Islet of Langerhans (tissue), 1 donor: ENCODE measurements around the gene FAM3D.

Source experiments
- FAIRE-seq: peaks from one replicate; lab custom pipeline; 2011; peaks lifted over from hg19 to GRCh38; lab: Jason Lieb, UNC

The FAM3D gene

DNA sequence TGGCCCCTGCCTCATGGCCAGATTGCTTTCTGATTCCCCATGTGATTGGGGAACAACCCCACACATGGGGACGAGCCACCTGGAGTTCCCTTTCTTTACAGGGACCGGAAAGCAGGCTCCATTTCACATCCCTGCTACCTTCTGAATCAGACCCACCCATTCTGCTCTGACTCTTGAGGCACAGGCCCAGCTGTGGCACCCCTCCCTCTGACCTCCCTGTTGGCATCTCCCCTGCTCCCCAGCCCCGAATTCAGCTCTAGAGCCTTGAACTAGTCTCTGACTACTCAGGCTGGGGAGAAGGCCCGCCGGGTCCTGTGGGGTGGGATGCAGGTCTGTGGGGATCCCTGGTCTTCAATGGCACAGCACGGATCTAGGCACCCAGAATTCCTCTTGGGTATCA is 12.1 kb downstream of the FAM3D start:
- FAIRE-seq, result no peak

DNA sequence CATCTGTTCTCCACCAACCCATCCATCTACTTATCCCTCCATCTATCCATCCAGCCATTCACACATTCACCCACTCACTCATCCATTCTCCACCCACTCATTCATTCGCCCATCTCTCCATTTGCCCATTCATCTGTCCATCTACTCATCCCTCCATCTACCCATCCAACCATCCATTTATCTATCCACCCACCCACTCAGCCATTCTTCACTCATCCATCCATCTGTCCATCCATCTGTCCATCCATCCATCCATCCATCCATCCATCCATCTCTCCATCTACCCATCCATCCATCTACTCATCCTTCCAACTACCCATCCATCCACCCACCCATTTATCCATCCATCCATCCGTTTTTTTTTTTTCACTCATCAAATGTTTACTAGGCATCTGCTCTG is 13.9 kb downstream of the FAM3D start:
- FAIRE-seq, result no peak

DNA sequence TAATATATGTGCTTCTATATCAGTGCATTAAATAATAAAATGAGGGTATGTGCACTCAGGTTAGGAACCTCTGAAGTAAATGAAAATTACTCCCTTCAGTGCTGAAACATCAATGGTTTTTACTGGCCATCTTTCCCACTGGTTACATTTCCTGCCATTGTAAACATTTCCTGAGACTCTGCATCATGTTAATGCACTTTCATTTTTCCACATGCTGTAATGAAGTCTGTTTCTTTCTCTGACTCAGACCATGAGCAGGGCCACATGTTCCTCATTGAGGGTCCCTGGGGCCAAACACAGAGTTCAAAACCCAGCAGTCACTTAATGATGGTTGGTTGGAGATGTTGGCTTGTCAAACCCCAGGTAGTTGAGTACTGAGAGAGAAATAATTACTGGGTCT is 15.3 kb downstream of the FAM3D start:
- no peak for FAIRE-seq

DNA sequence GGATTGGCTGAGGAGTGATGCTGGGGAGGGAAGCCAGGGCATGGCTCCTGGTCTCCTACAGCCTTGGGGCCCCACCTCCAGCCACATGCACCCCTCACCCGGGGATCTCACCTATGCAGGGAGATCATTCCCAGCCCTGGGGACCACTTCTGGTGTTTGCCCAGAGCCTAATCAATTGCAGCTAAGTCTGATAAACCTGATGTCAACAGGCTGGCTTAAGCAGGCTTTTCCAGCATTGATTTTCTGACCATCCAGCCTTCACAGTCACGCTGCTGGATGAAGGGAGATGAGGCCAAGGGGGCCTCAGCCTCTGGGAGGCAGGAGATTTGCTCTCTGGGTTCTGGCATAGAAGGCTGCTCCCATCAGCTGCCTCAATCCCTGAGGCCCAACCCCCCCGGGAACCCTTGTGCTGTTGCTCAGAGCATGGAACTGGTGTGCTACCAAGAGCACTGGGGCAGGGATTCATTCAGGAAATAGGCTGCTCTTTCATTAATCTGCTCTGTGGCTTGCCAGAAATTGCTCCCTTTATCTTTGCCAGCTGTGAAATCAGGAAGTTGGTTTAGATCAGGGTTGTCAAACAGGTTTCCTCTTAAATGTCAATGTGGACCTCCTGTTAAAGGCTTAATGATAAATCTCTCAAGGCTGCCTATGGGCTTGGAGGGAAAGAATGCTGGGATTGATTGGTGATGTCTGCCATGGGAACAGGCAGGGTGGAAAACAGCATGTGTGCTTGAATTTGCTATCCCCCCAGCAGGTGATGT is 19.0 kb downstream of the FAM3D start:
- no peak for FAIRE-seq

- FAIRE-seq, result no peak
These were observed 20.1 kb downstream of the FAM3D start for GRCh38 chr3:58646503-58646902.

GRCh38 chr3:58645726-58646125 is 20.8 kb downstream of the FAM3D start:
- no peak for FAIRE-seq

DNA sequence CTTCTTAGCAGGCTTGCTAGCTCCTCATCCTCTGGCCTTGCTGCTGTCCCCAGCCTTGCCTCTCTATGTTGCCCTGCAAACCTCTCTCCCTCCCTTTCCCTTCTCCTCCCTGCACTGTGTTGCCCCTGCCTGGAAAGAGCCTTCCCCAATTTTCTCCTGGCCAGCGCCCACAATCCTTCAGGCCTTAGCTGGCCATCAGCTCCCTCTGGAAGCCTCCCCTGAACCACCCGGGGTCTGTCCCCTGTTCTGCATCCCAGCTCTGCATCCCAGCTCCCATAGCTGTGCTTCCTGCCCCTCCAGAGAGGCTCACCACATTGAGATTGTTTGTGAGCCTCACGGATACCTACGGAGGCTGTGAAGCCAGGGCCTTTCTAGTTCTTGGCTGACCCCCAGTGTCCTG is 23.7 kb downstream of the FAM3D start:
- no peak for FAIRE-seq

DNA sequence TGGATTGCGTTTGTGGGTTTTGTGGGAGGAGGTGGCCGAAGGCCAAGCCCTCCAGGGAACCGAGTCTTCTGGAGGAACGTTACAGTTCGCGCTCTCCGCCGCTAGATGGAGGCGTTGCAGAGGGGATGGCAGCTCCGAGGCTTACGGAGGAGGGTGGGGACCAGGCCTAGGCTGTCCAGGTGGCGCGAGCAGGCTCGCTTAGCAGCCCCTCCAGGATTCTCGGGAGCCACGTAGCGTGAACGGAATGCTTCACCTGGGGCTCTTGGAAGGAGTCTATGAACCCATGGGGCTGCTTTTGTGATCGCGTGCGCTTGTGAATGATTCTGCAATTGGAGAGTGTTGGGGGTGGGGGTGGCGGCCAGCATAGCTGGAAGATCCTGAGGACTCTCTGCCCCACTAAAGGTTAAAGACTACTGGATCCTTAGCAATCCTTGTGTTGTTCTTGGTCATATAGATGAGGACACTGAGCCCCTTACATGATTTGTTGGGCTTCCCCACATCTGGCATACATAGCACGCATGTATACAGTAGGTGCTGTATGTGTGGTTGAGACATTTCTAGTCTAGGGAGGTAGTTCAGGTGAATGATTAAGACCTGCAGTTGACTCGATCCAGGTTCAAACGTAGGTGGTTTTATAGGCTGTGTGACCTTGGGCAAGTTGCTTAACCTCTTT is 25.7 kb downstream of the FAM3D start:
- no peak for FAIRE-seq

DNA sequence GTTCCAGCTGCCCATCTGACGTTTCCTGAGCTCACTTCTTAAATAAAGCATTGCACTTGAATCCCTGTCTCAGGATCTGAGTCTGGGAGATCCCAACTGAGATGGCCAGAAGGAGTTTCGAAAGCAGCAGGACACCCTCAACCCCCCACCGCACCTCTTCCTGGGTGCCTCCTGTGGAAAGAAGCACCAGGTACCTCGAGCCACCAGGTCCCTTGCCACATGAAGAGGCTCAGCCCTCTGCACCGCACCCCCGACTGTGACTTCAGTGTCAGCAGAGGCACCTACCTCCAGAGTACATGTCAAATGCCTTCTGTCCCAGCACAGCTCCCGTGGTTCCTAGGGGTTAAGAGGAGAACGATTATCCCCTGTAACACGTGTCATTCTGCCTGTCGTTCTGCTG is 26.7 kb downstream of the FAM3D start:
- no peak for FAIRE-seq

GRCh38 chr3:58639001-58639400 is 27.6 kb downstream of the FAM3D start:
- no peak for FAIRE-seq

DNA sequence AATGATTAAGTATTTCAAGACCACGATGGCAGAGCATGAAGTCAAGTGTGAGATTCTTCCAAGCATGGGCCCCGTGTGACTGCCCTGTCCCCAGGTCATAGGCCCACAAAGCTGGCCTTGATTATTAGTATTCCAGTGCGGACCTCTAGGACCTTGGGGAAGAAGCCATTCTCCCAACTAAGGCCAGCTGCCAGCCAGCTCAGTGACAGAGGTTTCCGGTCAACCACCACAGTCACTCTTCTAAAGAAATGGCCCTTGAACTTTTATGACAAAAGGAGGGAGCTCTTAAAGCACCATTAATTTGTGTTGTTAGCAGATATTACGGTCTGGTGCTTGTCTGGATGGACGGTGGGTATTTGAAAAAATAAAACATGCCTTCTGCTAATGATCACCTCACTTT is 28.0 kb downstream of the FAM3D start:
- FAIRE-seq, result no peak

DNA sequence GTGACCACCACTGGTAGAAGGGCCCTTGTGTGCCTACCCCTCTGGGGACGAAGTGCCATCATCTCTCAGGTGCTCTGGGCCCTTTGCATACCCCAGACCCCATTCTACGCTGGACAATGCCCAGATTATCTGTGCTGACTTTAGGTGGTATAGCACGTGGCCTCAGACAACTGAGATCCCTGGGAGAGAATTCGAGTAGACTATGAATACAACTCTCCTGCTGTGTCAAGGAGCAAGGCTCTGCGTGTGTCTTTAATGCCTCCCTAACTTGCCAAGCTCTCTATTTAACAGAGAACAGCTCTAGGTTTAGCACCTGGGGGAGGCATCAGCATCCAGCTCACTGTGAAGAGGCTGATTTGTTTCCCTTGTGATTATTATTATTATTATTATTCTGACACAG is 29.1 kb downstream of the FAM3D start:
- no peak for FAIRE-seq

GRCh38 chr3:58635371-58636285 is 30.9 kb downstream of the FAM3D start:
- no peak for FAIRE-seq

- no peak for FAIRE-seq
These were observed 33.3 kb downstream of the FAM3D start for GRCh38 chr3:58633157-58633865.

- no peak for FAIRE-seq
These were observed 34.8 kb downstream of the FAM3D start for GRCh38 chr3:58631742-58632141.

- FAIRE-seq, result no peak
These were observed 35.9 kb downstream of the FAM3D start for GRCh38 chr3:58630710-58631092.

- FAIRE-seq, result peak; percentile 55
These were observed 36.4 kb downstream of the FAM3D start for GRCh38 chr3:58630076-58630709.

- no peak for FAIRE-seq
These were observed 36.9 kb downstream of the FAM3D start for GRCh38 chr3:58629629-58630028.

- peak; percentile 90 for FAIRE-seq
These were observed 37.6 kb downstream of the FAM3D start for GRCh38 chr3:58628823-58629562.

- no peak for FAIRE-seq
These were observed 38.6 kb downstream of the FAM3D start for GRCh38 chr3:58627941-58628340.

DNA sequence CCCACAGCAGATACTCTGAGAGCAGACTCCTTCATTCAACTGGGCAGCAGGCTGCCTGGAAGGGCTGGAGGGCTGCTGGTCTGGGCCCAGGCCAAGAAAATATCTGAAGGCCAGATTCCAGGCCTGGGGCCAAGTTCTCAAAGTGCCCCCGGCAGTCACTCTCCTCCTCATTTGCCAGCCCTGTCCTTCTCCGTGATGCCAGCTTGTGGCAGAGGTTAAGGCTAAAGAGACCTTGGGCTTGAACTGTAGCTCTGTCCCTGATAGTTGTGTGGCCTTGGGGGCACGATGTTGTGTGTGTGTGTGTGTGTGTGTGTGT is 39.0 kb downstream of the FAM3D start:
- FAIRE-seq, result no peak
